Activated naive CD4-positive, alpha-beta T cell treated with anti-CD3 and anti-CD28 coated beads for 36 hours (primary cell): Measurements from ENCODE around the gene SNRNP70. TPM values are rescaled to one million over a fixed set of nuclear protein-coding genes. Genes with fewer than 3 reads are reported as not detected.

ENCODE experiments used
- CTCF ChIA-PET: fragments of 350-600 bp; sonication (Branson Sonifier 250); formaldehyde crosslinking; loops from one replicate; lab custom pipeline; 2021; ENCODE audit warnings: antibody characterized with exemption; lab: Charles Lee
- DNase-seq: peaks from one replicate; pipeline ENCODE4 v3.0.0-alpha.2; 2020
- H3K27ac Mint-ChIP-seq: one replicate; pipeline ENCODE4 v1.8.0; 2021; ENCODE audit warnings: mild to moderate bottlenecking, mixed read lengths
- H3K27me3 Mint-ChIP-seq: one replicate; pipeline ENCODE4 v1.8.0; 2021; ENCODE audit warnings: low read depth, mixed read lengths
- H3K36me3 Mint-ChIP-seq: one replicate; pipeline ENCODE4 v1.8.0; 2021; ENCODE audit warnings: low read depth, mixed read lengths
- H3K4me1 Mint-ChIP-seq: one replicate; pipeline ENCODE4 v1.8.0; 2021; ENCODE audit warnings: low read depth, mixed read lengths
- H3K4me3 Mint-ChIP-seq: one replicate; pipeline ENCODE4 v1.8.0; 2021; ENCODE audit warnings: mild to moderate bottlenecking, moderate library complexity, mixed read lengths
- H3K9me3 Mint-ChIP-seq: one replicate; pipeline ENCODE4 v1.8.0; 2021; ENCODE audit warnings: mixed read lengths
- intact Hi-C: fragments of 100-400 bp; cut with micrococcal nuclease; formaldehyde crosslinking; loops from one replicate; pipeline ENCODE4 v1.15.1; 2023
- total RNA-seq, 2 experiments: library from RNA; stranded (reverse); gene quantifications; one replicate each; pipeline ENCODE4 v1.2.3, GENCODE V29; 2021

The SNRNP70 gene
- total RNA-seq, 2 experiments from 2014 or later, result 163 to 166 TPM

DNA sequence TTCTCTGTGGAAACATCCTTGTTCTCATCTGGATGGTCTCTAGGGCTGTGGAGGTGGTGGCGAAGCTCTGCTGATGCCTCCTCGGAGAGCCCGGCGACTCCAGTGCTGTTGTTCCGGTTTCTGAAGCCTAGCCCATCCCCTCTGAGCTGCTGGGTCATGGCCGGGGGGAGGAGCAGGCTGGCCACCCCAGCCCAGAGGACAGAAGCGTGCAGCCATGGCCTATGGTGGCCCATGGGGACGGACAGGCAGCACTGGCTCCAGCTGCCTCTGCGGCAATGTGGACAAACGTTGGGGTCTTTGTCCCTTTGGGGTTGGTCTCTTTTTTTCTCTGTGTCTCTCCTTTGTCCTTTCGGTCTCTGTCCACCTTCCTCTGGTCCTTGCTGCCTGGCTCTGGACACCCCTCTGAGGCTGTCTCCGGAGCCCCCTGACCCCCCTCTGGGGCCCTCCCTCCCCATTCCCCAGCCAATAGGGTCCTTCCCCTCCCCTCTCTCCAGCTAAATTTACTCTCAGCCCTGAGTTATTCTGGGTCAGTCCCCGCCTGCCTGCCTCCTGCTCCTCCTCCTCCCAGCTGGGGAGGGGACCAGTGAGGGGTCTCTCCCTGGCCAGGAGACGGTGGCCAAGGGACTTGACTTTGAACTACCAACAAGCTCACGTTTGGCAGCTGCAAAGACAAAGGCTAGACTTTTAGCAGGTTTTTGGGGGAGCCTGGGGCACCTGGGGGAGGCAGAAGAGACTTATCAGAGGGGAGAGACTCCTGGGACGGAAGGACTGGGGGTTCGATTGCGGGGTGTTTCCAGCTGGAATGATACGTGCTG, 70.0 kb downstream of the SNRNP70 start, which contains the start of gene HRC:
Gene HRC, minus strand, starts transcription at position 392 of the 815 bp plus-strand sequence. Its CDS starts 159 bp downstream, at position 233.
- no peaks in the 10 kb centered on the region for H3K9me3 Mint-ChIP-seq
- peaks cover 70% of the 10 kb centered on the region for H3K27me3 Mint-ChIP-seq
- CTCF ChIA-PET, result no interaction called here
- no peak for DNase-seq
- no peak within 1 kb of the TSS for H3K27ac Mint-ChIP-seq
- no peaks in the 10 kb centered on the region for H3K36me3 Mint-ChIP-seq
- intact Hi-C loops, result no loop called here
- peaks cover 14% of the 10 kb centered on the region for H3K4me1 Mint-ChIP-seq
- H3K4me3 Mint-ChIP-seq, result no peak within 1 kb of the TSS

DNA sequence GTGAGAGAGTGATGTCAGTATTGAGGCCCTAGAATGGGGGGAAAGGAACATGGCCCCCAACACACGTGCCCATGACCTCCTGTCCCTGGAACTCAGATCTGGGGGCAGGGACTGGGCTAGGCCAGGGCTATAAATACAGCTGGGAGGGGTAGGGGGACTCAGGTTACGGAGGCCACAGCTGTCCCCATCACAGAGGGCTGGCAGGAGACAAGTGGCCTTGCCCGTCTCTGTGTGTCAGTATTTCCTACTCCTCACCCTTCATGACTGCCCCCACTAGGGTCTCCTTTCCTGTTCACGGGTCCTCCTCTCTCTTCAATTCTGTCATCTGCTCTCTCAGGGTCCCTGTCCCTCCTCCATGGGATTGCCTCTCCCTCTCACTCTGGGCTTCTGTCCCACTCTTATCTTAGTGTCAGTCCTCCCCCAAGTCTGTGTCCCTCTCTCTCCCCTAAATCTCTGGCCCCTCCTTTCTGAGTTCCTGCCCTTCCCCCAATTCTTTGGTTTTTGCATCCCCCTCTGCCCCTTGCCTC, 70.6 kb downstream of the SNRNP70 start:
- Mint-ChIP-seq H3K4me1 (peaks cover 12% of the 10 kb centered on the region), H3K4me3 (no peak overlapping the region), H3K36me3 (no peaks in the 10 kb centered on the region), H3K27ac (no peak overlapping the region), H3K27me3 (peaks cover 74% of the 10 kb centered on the region), H3K9me3 (no peaks in the 10 kb centered on the region)
- no peak for DNase-seq
- CTCF ChIA-PET, result no interaction called here
- intact Hi-C loops, result no loop called here

GRCh38 chr19:49157445-49158224, 72.4 kb downstream of the SNRNP70 start, which contains the start of gene TRPM4:
Gene TRPM4, plus strand, starts transcription at chr19:49157792. Its CDS starts 75 bp downstream, at chr19:49157867.
- Mint-ChIP-seq H3K9me3 (no peaks in the 10 kb centered on the region), H3K4me3 (peak within 1 kb of the TSS; percentile 48), H3K27ac (no peak within 1 kb of the TSS), H3K4me1 (peaks cover 8% of the 10 kb centered on the region), H3K27me3 (peaks cover 62% of the 10 kb centered on the region), H3K36me3 (no peaks in the 10 kb centered on the region)
- intact Hi-C loops, result no loop called here
- CTCF ChIA-PET, result no interaction called here
- peak; percentile 68 for DNase-seq

Other genes starting within 250 kb of the SNRNP70 start
- under 1 TPM in 1 of 2 experiments, not detected in 1; 0.50 TPM for gene HSD17B14, start 249.0 kb upstream of the SNRNP70 start, total RNA-seq
- 1 to 10 TPM; 8.3 to 8.8 TPM for gene PLEKHA4, start 216.8 kb upstream of the SNRNP70 start, total RNA-seq
- 10 to 100 TPM; 96.5 to 97.4 TPM for gene PPP1R15A, start 213.0 kb upstream of the SNRNP70 start, total RNA-seq
- under 1 TPM; 0.54 to 0.81 TPM for gene TULP2, start 186.7 kb upstream of the SNRNP70 start, total RNA-seq
- gene NUCB1, start 185.1 kb upstream of the SNRNP70 start, total RNA-seq, result 100 to 1,000 TPM; 172 to 182 TPM
- 1 to 10 TPM; 4.2 to 4.5 TPM for gene DHDH, start 151.8 kb upstream of the SNRNP70 start, total RNA-seq
- gene BAX, start 130.6 kb upstream of the SNRNP70 start, total RNA-seq, result 100 to 1,000 TPM; 267 to 302 TPM
- 1,000 to 10,000 TPM; 1,093 to 1,120 TPM for gene FTL, start 120.1 kb upstream of the SNRNP70 start, total RNA-seq
- gene GYS1, start 92.1 kb upstream of the SNRNP70 start, total RNA-seq, result 10 to 100 TPM; 29.6 to 31.2 TPM
- 100 to 1,000 TPM; 119 to 126 TPM for gene RUVBL2, start 91.6 kb upstream of the SNRNP70 start, total RNA-seq
- not detected for gene LHB, start 68.4 kb upstream of the SNRNP70 start, total RNA-seq
- not detected for gene CGB3, start 61.1 kb upstream of the SNRNP70 start, total RNA-seq
- gene CGB2, start 53.6 kb upstream of the SNRNP70 start, total RNA-seq, result not detected
- not detected for gene CGB1, start 48.6 kb upstream of the SNRNP70 start, total RNA-seq
- gene CGB5, start 41.6 kb upstream of the SNRNP70 start, total RNA-seq, result not detected
- not detected for gene CGB8, start 36.3 kb upstream of the SNRNP70 start, total RNA-seq
- not detected for gene CGB7, start 27.7 kb upstream of the SNRNP70 start, total RNA-seq
- not detected for gene NTF4, start 20.6 kb upstream of the SNRNP70 start, total RNA-seq
- not detected for gene KCNA7, start 12.8 kb upstream of the SNRNP70 start, total RNA-seq
- gene LIN7B, start 28.9 kb downstream of the SNRNP70 start, total RNA-seq, result 1 to 10 TPM; 3.4 to 3.8 TPM
- gene C19orf73, start 33.7 kb downstream of the SNRNP70 start, total RNA-seq, result 1 to 10 TPM; 1.5 to 1.9 TPM
- gene PPFIA3, start 34.1 kb downstream of the SNRNP70 start, total RNA-seq, result 1 to 10 TPM; 4.6 to 4.9 TPM
- gene HRC, start 69.9 kb downstream of the SNRNP70 start, total RNA-seq, result not detected
- under 1 TPM; 0.22 to 0.62 TPM for gene TRPM4, start 72.3 kb downstream of the SNRNP70 start, total RNA-seq
- gene SLC6A16, start 239.7 kb downstream of the SNRNP70 start, total RNA-seq, result under 1 TPM; 0.77 to 0.98 TPM
- 100 to 1,000 TPM; 182 to 189 TPM for gene CD37, start 250.0 kb downstream of the SNRNP70 start, total RNA-seq